Measurements from ENCODE around the gene ENPP5.
"Not testable (repeated sequence)": the region's sequence is repeated elsewhere in the genome, so short reads cannot be mapped to it uniquely, and the experiment has no call there.

Gene ENPP5

DNA sequence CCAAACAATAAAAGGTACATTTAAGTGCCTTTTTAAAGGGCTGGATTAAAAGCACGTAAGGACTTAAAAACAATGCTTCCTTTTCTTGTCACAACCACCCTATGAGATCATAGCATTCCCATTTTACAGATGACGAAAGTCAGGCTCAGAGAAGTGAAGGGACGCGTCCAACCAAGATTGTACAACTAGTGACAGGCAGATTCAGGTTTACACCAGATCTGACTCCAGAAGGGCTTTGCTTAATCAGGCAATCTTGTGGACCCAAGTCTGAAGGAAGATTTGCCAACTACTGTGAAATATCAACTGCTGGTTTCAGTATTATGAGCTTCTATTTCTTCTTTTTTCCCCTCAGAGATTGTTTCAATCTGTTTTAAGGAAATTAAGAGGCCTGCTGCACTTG is 40.1 kb downstream of the ENPP5 start:
- peak in 1 of 2 donors; percentile 22 for DNase-seq
- peak overlapping the region; percentile 91 to 97 for H3K27ac ChIP-seq

GRCh38 chr6:46129629-46130511 is 40.9 kb downstream of the ENPP5 start, which contains the start of gene ENPP4:
Gene ENPP4 (plus strand): TSS chr6:46129989. CDS start chr6:46139584, 9,595 bp downstream.
- intact Hi-C loops (cut with DNase I; ENCODE audit: low total_unique reads): no loop called here

More for the DNA sequence above, 40.1 kb downstream of the ENPP5 start:
- peaks cover 0 to 12% (median 4%) of the 10 kb centered on the region in 4 donors for H3K4me1 ChIP-seq
- H3K4me3 ChIP-seq: peak overlapping the region; percentile 90 to 98
- H3K27me3 ChIP-seq: no peaks in the 10 kb centered on the region
- no peaks in the 10 kb centered on the region for H3K9me3 ChIP-seq
- H3K36me3 ChIP-seq: no peaks in the 10 kb centered on the region
- intact Hi-C loops (cut with DNase I; ENCODE audit: low total_unique reads): no loop called here
- TF ChIP-seq, protein P1, sequence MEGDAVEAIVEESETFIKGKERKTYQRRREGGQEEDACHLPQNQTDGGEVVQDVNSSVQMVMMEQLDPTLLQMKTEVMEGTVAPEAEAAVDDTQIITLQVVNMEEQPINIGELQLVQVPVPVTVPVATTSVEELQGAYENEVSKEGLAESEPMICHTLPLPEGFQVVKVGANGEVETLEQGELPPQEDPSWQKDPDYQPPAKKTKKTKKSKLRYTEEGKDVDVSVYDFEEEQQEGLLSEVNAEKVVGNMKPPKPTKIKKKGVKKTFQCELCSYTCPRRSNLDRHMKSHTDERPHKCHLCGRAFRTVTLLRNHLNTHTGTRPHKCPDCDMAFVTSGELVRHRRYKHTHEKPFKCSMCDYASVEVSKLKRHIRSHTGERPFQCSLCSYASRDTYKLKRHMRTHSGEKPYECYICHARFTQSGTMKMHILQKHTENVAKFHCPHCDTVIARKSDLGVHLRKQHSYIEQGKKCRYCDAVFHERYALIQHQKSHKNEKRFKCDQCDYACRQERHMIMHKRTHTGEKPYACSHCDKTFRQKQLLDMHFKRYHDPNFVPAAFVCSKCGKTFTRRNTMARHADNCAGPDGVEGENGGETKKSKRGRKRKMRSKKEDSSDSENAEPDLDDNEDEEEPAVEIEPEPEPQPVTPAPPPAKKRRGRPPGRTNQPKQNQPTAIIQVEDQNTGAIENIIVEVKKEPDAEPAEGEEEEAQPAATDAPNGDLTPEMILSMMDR (IDR thresholded peaks at IDR 0.05): no peak

GRCh38 chr6:46129291-46129628 is 41.5 kb downstream of the ENPP5 start:
- no peak for DNase-seq
- peaks cover 0 to 12% (median 4%) of the 10 kb centered on the region in 4 donors for H3K4me1 ChIP-seq
- peak overlapping the region; percentile 91 to 97 for H3K27ac ChIP-seq

More at GRCh38 chr6:46129629-46130511, 40.9 kb downstream of the ENPP5 start, which contains the start of gene ENPP4:
- DNase-seq: peak; percentile 82 to 94
- H3K36me3 ChIP-seq: no peaks in the 10 kb centered on the region
- TF ChIP-seq, protein P1 (IDR thresholded peaks at IDR 0.05): no peak
- no peaks in the 10 kb centered on the region for H3K9me3 ChIP-seq
- H3K27me3 ChIP-seq: no peaks in the 10 kb centered on the region
- peaks cover 0 to 12% (median 4%) of the 10 kb centered on the region in 4 donors for H3K4me1 ChIP-seq
- H3K4me3 ChIP-seq: peak within 1 kb of the TSS; percentile 90 to 98
- peak within 1 kb of the TSS; percentile 91 to 97 for H3K27ac ChIP-seq

GRCh38 chr6:46128476-46128875 is 42.3 kb downstream of the ENPP5 start:
- Histone ChIP-seq H3K4me1 (peaks cover 0 to 12% (median 4%) of the 10 kb centered on the region in 4 donors), H3K4me3 (no peak overlapping the region), H3K9me3 (no peaks in the 10 kb centered on the region), H3K36me3 (no peaks in the 10 kb centered on the region), H3K27me3 (no peaks in the 10 kb centered on the region), H3K27ac (no peak overlapping the region)
- TF ChIP-seq, protein P1 (IDR thresholded peaks at IDR 0.05): no peak
- DNase-seq: no peak
- intact Hi-C loops (cut with DNase I; ENCODE audit: low total_unique reads): no loop called here

More at GRCh38 chr6:46129291-46129628, 41.5 kb downstream of the ENPP5 start:
- intact Hi-C loops (cut with DNase I; ENCODE audit: low total_unique reads): no loop called here
- TF ChIP-seq, protein P1 (IDR thresholded peaks at IDR 0.05): no peak
- H3K9me3 ChIP-seq: no peaks in the 10 kb centered on the region
- H3K27me3 ChIP-seq: no peaks in the 10 kb centered on the region
- H3K36me3 ChIP-seq: no peaks in the 10 kb centered on the region
- H3K4me3 ChIP-seq: peak overlapping the region; percentile 90 to 98

- H3K4me3 ChIP-seq; intact Hi-C loops (cut with DNase I; ENCODE audit: low total_unique reads); DNase-seq: not testable (repeated sequence)
Observed at GRCh38 chr6:46119679-46120078, 51.1 kb downstream of the ENPP5 start.

DNA sequence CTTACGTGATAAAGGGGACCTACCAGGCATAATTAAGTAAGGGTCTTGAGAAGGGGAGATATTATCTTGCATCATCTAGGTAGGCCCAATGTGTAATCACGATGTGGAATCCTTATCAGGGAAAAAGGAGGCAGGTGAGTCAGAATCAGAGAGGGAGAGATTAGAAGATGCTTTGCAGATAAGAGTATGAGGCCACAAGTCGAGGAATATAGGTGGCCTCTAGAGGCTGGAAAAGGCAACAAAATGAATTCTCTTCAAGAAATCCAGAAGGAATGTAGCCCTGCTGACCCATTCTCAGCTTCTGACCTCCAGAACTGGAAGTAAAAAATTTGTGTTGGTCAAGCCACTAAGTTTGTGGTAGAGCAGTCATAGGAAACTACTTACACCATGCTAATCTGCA is 51.9 kb downstream of the ENPP5 start:
- H3K27me3 ChIP-seq: no peaks in the 10 kb centered on the region
- H3K4me1 ChIP-seq: no peaks in the 10 kb centered on the region
- H3K4me3 ChIP-seq: no peak overlapping the region
- no peaks in the 10 kb centered on the region for H3K36me3 ChIP-seq
- TF ChIP-seq, protein P1 (IDR thresholded peaks at IDR 0.05): no peak
- H3K27ac ChIP-seq: no peak overlapping the region
- no peaks in the 10 kb centered on the region for H3K9me3 ChIP-seq
- no peak for DNase-seq
- intact Hi-C loops (cut with DNase I; ENCODE audit: low total_unique reads): no loop called here

More at GRCh38 chr6:46119679-46120078, 51.1 kb downstream of the ENPP5 start:
- H3K36me3 ChIP-seq, H3K27ac ChIP-seq, H3K9me3 ChIP-seq, H3K4me1 ChIP-seq, H3K27me3 ChIP-seq: not testable (repeated sequence)
